Mononuclear cell (primary cell): ENCODE measurements around the gene PSMD2. TPM values are rescaled to one million over a fixed set of nuclear protein-coding genes. Genes with fewer than 3 reads are reported as not detected.

ENCODE experiments used
- H3K27me3 ChIP-seq: 2 replicates; pipeline ENCODE4 v1.6.0; 2011; ENCODE audit warnings: low read length, control low read depth; ENCODE audit not compliant: insufficient read depth
- H3K4me1 ChIP-seq: 2 replicates; pipeline ENCODE4 v1.5.1; 2011; ENCODE audit warnings: mild to moderate bottlenecking, low read length, control low read depth; ENCODE audit not compliant: insufficient read depth
- H3K4me3 ChIP-seq: 2 replicates; pipeline ENCODE4 v1.5.1; 2011; ENCODE audit warnings: mild to moderate bottlenecking, low read length, moderate library complexity
- H3K9me3 ChIP-seq: 2 replicates; pipeline ENCODE4 v1.5.1; 2011; ENCODE audit warnings: low read depth, mild to moderate bottlenecking, control low read depth, low read length
- total RNA-seq: library from RNA; depleted of rRNA; stranded (reverse); fragments of >200 nt; gene quantifications from one replicate; pipeline ENCODE4 v1.2.3, GENCODE V29; 2012

Gene PSMD2
- total RNA-seq: 119 TPM

DNA sequence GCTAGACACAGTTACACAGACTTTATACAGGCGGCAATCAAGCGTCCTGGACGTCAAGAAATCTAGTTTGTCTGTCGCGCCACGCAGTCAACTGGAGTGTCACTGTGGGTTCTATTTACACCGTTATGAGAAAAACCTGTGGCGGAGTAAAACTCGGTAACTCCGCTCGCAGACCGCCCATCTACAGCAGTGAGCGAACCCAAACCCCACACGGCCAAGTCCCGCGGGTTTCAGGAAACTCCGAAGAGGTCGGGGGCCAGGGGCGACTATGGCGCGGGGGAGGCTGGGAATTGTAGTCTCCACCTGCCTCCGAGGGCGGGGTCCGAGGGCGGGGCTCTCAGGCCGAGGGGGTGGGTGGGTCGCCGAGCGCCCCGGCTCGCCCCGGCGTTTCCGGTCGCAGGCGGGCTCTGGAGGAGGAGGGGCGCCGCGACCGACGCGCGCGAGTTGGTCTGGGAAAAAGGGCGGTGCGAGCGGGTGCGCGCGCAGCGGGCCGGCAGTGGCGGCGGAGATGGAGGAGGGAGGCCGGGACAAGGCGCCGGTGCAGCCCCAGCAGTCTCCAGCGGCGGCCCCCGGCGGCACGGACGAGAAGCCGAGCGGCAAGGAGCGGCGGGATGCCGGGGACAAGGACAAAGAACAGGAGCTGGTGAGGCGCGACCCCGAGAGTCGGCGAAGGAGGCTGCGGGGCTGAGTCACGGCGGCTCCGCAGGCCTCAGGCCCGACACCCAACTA, at the start of gene PSMD2:
Gene PSMD2, plus strand, starts transcription at position 483 of the 729 bp plus-strand sequence. Its CDS starts 26 bp downstream, at position 509.
- Histone ChIP-seq H3K27me3 (no peaks in the 10 kb centered on the region), H3K4me1 (peaks cover 21% of the 10 kb centered on the region), H3K9me3 (no peaks in the 10 kb centered on the region), H3K4me3 (peak within 1 kb of the TSS; percentile 70)

- Histone ChIP-seq H3K9me3 (no peaks in the 10 kb centered on the region), H3K4me3 (peak within 1 kb of the TSS; percentile 57), H3K4me1 (peaks cover 21% of the 10 kb centered on the region), H3K27me3 (no peaks in the 10 kb centered on the region)
These were observed 49.5 kb upstream of the PSMD2 start, which contains the start of gene EEF1AKMT4 for GRCh38 chr3:184249412-184250166. Gene EEF1AKMT4 (plus strand): TSS chr3:184249672. CDS start chr3:184249695, 23 bp downstream.

- Histone ChIP-seq H3K9me3 (no peaks in the 10 kb centered on the region), H3K4me1 (peaks cover 21% of the 10 kb centered on the region), H3K4me3 (peak overlapping the region; percentile 57), H3K27me3 (no peaks in the 10 kb centered on the region)
These were observed 48.7 kb upstream of the PSMD2 start for GRCh38 chr3:184250167-184250828.

GRCh38 chr3:184255291-184256039, 43.6 kb upstream of the PSMD2 start:
- Histone ChIP-seq H3K9me3 (no peaks in the 10 kb centered on the region), H3K27me3 (peaks cover 13% of the 10 kb centered on the region), H3K4me1 (peaks cover 5% of the 10 kb centered on the region), H3K4me3 (no peak overlapping the region)

DNA sequence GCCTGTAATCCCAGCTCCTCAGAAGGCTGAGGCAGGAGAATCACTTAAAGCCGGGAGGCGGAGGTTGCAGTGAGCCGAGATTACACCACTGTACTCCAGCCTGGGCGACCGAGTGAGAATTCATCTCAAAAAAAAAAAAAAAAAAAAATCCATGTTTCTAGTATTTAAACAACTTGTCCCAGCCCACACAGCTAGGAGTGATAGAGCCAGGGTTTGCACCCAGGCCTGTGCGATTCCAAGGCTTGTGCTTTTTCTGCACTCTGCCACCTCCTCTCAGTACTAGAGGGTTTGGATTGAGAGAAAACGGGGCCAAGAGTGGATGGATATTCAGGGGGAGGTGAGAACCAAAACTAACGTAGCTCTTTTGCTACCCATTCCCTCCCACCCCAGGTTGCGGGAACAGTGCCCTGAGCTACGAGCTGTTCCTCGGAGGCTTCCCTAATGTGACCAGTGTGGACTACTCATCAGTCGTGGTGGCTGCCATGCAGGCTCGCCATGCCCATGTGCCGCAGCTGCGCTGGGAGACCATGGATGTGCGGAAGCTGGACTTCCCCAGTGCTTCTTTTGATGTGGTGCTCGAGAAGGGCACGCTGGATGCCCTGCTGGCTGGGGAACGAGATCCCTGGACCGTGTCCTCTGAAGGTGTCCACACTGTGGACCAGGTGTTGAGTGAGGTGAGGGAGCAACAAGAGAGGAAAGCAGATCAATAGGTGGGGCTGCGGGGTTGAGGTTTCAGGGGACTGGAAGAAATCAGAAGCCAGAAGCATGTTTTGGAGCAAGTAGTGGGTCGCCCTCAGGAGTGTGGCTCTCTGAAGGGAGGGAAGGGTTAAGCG, 41.7 kb upstream of the PSMD2 start:
- Histone ChIP-seq H3K4me1 (peaks cover 19% of the 10 kb centered on the region), H3K9me3 (no peaks in the 10 kb centered on the region), H3K4me3 (no peak overlapping the region), H3K27me3 (peaks cover 24% of the 10 kb centered on the region)

GRCh38 chr3:184258926-184259325, 40.1 kb upstream of the PSMD2 start:
- Histone ChIP-seq H3K4me3 (no peak overlapping the region), H3K4me1 (peaks cover 27% of the 10 kb centered on the region), H3K27me3 (peaks cover 33% of the 10 kb centered on the region), H3K9me3 (no peaks in the 10 kb centered on the region)

GRCh38 chr3:184259396-184259877, 39.6 kb upstream of the PSMD2 start:
- Histone ChIP-seq H3K4me3 (no peak overlapping the region), H3K9me3 (no peaks in the 10 kb centered on the region), H3K4me1 (peaks cover 27% of the 10 kb centered on the region), H3K27me3 (peaks cover 36% of the 10 kb centered on the region)

DNA sequence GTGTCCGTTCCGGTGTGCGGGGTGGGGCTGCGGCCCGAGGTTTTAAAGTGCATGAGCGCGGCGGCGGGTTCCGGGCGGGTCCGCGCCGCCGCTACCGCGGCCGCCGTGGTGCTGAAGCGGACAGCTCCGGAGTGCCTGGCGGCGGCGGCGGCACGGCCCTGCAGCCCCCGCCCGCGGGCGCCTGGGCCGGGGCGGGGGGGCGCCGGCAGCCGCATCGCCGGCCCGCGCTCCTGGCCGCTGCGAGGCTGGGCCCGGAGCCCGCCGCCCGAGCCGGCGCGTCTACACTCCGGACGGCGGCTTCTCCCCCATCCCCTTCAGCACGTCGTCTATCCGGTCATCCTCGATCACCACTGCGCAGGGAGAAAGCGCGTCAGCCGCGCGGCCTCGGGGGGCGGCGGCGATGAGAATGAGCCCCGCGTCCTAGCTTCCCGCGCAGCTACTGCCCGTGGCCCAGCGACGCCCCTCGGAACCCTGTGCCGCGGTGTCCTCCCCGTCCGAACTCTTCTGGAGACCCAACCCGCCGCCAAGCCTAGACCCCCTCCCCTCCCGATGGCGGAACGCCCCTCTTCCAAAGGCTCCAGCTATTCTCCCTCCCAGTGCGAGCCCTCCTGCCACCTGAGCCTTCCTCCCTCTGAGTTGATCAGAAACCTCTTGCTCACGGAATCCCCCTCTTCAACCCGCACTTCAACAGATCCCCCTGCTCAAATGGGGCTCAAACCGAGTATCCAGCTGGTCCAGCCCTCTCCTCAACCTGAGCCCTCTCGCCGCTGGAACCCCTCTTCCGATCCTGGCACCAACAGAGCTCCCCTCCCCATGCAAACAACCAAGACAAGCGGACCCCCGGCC, 38.9 kb upstream of the PSMD2 start:
- H3K27me3 ChIP-seq: peaks cover 42% of the 10 kb centered on the region
- H3K4me3 ChIP-seq: no peak overlapping the region
- peaks cover 27% of the 10 kb centered on the region for H3K4me1 ChIP-seq
- H3K9me3 ChIP-seq: no peaks in the 10 kb centered on the region

DNA sequence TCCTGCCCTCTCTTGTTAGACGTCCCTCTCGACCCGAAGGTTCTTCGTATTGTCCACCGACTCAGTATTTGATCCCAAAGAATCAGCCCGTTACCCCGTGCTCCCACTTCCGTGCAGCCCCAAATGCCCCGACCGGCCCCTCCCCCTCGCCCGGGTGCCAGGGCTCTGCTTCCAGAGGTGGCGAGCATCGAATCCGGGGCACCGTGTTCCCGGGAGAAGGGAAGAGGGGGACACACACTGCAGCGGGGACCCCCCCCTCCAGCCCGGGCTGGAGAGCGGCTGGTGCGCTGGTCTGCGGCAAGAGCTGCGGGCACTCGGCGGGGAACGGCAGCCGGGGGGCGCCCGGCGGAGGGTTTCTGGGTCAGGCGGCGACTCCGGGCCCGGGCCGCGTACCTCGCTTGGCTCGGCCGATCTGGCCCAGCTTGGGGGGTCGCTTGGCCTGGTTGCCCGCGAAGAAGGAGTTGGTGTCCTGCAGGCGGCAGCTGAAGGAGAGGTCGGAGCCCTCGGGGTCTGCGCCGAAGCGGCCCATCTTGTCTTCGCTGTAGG, 38.2 kb upstream of the PSMD2 start:
- Histone ChIP-seq H3K4me1 (peaks cover 27% of the 10 kb centered on the region), H3K27me3 (peaks cover 42% of the 10 kb centered on the region), H3K4me3 (no peak overlapping the region), H3K9me3 (no peaks in the 10 kb centered on the region)

DNA sequence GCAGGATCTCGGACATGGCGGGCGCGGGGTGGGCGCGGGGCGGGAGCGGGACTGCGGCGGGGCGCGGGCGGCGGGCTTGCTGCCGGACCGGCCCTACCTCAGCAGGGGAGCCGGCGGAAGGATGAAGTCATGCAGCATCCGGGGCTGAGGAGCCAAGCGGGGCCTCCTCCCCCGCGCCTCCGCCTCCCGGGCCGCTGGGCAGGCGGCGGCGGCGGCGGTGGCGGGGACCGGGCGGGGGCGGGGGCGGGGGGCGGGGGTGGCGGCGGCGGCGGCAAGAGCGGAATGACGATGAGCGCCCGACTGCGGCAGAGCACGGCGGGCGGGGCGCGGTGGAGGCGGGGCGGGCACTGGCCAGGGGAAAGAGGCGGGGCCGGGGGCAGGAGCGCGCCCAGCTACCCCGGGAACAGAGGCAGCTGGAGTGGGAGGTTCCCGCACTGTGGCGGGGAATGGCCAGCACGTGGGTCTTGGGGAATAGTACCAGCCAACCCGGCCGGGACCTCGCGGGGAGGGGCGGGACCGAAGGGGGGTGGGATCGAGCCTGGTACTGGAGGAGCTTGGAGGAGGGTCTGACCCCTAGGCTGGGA, 37.7 kb upstream of the PSMD2 start, which contains the start of gene CAMK2N2:
Gene CAMK2N2, minus strand, starts transcription at position 284 of the 584 bp plus-strand sequence. Its CDS starts 268 bp downstream, at position 16.
- Histone ChIP-seq H3K4me1 (peaks cover 27% of the 10 kb centered on the region), H3K4me3 (no peak within 1 kb of the TSS), H3K9me3 (no peaks in the 10 kb centered on the region), H3K27me3 (peaks cover 44% of the 10 kb centered on the region)

GRCh38 chr3:184261854-184262763, 36.9 kb upstream of the PSMD2 start:
- H3K27me3 ChIP-seq: peaks cover 46% of the 10 kb centered on the region

GRCh38 chr3:184262764-184263179, 36.3 kb upstream of the PSMD2 start:
- no peak overlapping the region for H3K4me3 ChIP-seq
- H3K27me3 ChIP-seq: peaks cover 49% of the 10 kb centered on the region
- H3K9me3 ChIP-seq: no peaks in the 10 kb centered on the region
- peaks cover 27% of the 10 kb centered on the region for H3K4me1 ChIP-seq

More at GRCh38 chr3:184261854-184262763, 36.9 kb upstream of the PSMD2 start:
- Histone ChIP-seq H3K9me3 (no peaks in the 10 kb centered on the region), H3K4me3 (no peak overlapping the region), H3K4me1 (peaks cover 27% of the 10 kb centered on the region)
